GM12878 (cell line): Measurements from ENCODE around the gene OTUB2.

Experiments used
- BHLHE40 ChIP-seq, 2 experiments: fragments of 450-650 bp in 1 of 2; IDR thresholded peaks; 2 replicates each; pipeline ENCODE4 v1.6.1; 2011 to 2017; ENCODE audit warnings: low read depth in 2 of 2, borderline replicate concordance in 1 of 2, improper control_type of control experiment in 1 of 2, low read length in 1 of 2, mild to moderate bottlenecking in 1 of 2
- BRCA1 ChIP-seq: IDR thresholded peaks from 2 replicates; pipeline ENCODE4 v1.6.1; 2011; ENCODE audit warnings: low read depth, low read length, improper control_type of control experiment
- CTCF ChIP-seq, 3 experiments: IDR thresholded peaks in 2 of 3; conservative IDR thresholded peaks in 1 of 3; 2 replicates each; pipeline ENCODE4 v1.5.1; 2011; ENCODE audit warnings: low read depth in 3 of 3, low read length in 3 of 3, mild to moderate bottlenecking in 3 of 3, control low read depth in 2 of 3, moderate library complexity in 2 of 3, inconsistent platforms in 1 of 3, mixed read lengths in 1 of 3; ENCODE audit not compliant: control insufficient read depth in 2 of 3, insufficient read depth in 1 of 3; ENCODE audit errors: extremely low read depth in 1 of 3
- POLR2AphosphoS5 ChIP-seq: IDR thresholded peaks from 2 replicates; pipeline ENCODE4 v1.6.1; 2011; ENCODE audit warnings: mild to moderate bottlenecking, low read length, inconsistent platforms
- RBBP5 ChIP-seq: fragments of 200-600 bp; sonication (generic); conservative IDR thresholded peaks from 2 replicates; pipeline ENCODE4 v1.6.1; 2016
- RFX5 ChIP-seq: IDR thresholded peaks from 2 replicates; pipeline ENCODE4 v1.6.1; 2011; ENCODE audit warnings: low read depth, low read length, improper control_type of control experiment
- TF ChIP-seq, protein P1 (sequence below): IDR thresholded peaks from 2 replicates; pipeline ENCODE4 v1.6.1; 2011; ENCODE audit warnings: low read depth, low read length, improper control_type of control experiment, borderline replicate concordance
- TF ChIP-seq, protein P2 (sequence below): IDR thresholded peaks from 2 replicates; pipeline ENCODE4 v1.6.1; 2012; ENCODE audit warnings: low read depth, low read length, improper control_type of control experiment

GRCh38 chr14:94018308-94018707, 7.8 kb upstream of the OTUB2 start:
- TF ChIP-seq CTCF (IDR thresholded peaks at IDR 0.05 in 2 of 3, conservative IDR thresholded peaks at IDR 0.05 in 1 of 3; ENCODE audit: control insufficient read depth in 2 of 3, extremely low read depth in 1 of 3, insufficient read depth in 1 of 3, low read depth in 3 of 3, low read length in 3 of 3) (no peak), BRCA1 (no peak), BHLHE40 (IDR thresholded peaks at IDR 0.05; ENCODE audit: borderline replicate concordance in 1 of 2, low read depth in 2 of 2, low read length in 1 of 2) (no peak), POLR2AphosphoS5 (no peak), RBBP5 (no peak), RFX5 (no peak)
- TF ChIP-seq, protein P1, sequence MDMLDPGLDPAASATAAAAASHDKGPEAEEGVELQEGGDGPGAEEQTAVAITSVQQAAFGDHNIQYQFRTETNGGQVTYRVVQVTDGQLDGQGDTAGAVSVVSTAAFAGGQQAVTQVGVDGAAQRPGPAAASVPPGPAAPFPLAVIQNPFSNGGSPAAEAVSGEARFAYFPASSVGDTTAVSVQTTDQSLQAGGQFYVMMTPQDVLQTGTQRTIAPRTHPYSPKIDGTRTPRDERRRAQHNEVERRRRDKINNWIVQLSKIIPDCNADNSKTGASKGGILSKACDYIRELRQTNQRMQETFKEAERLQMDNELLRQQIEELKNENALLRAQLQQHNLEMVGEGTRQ: no peak
- TF ChIP-seq, protein P2, sequence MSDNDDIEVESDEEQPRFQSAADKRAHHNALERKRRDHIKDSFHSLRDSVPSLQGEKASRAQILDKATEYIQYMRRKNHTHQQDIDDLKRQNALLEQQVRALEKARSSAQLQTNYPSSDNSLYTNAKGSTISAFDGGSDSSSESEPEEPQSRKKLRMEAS: no peak
